Measurements from ENCODE around the gene BLMH.
"Not testable (repeated sequence)": the region's sequence is repeated elsewhere in the genome, so short reads cannot be mapped to it uniquely, and the experiment has no call there.

Gene BLMH

DNA sequence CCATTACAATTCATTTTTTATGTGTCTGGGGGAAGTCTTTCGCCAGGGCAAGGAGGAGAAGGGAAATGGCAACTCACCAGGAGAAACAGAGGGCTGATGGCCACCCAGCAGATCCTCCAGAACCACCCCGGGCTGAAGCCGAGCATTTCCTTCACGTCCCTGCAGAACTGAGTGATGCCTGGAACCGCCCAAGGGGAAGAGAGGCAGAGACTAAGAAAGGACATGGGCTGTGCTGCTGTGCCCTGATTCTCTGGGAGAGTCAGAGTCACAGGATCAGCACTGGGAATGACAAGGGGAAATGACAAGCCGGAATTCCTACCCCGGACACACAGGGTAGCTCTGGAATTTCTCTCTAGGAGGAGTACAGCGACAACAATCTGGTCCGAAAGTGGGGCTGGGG lies 84.1 kb downstream of the BLMH start:
- FAIRE-seq = no peak

GRCh38 chr17:30203471-30203981 lies 88.2 kb downstream of the BLMH start:
- DNase-seq (ENCODE audit: low spot score) = no peak
- FAIRE-seq = no peak

More for the DNA sequence above, 84.1 kb downstream of the BLMH start:
- DNase-seq (ENCODE audit: low spot score) = no peak

GRCh38 chr17:30200656-30201055 lies 91.1 kb downstream of the BLMH start:
- not testable (repeated sequence) for DNase-seq (ENCODE audit: low spot score); FAIRE-seq

GRCh38 chr17:30200106-30200505 lies 91.6 kb downstream of the BLMH start:
- FAIRE-seq (no peak), DNase-seq (ENCODE audit: low spot score) (no peak)

GRCh38 chr17:30199600-30199999 lies 92.1 kb downstream of the BLMH start:
- no peak for DNase-seq (ENCODE audit: low spot score)
- no peak for FAIRE-seq
